ENCODE results near the gene UGT2A3.

UGT2A3 gene

GRCh38 chr4:68951078-68951805 is at the start of gene UGT2A3:
TSS of gene UGT2A3 (minus strand) at chr4:68951804. CDS start at chr4:68951760, 44 bp downstream.
- TF ChIP-seq EZH2 (IDR thresholded peaks at IDR 0.05) (no peak), POLR2AphosphoS5 (IDR thresholded peaks at IDR 0.05; ENCODE audit: borderline replicate concordance, low read depth, low read length) (no peak), FOXP2 (optimal IDR thresholded peaks at IDR 0.05; ENCODE audit: control extremely low read depth, extremely low read length, insufficient read depth) (no peak)
- Histone ChIP-seq H3K9me3 (ENCODE audit: low read depth, low read length) (no peaks in the 10 kb centered on the region), H3K36me3 (ENCODE audit: insufficient read depth, low read length) (no peaks in the 10 kb centered on the region), H3K4me3 (no peak within 1 kb of the TSS), H3K27ac (no peak within 1 kb of the TSS), H3K9ac (ENCODE audit: insufficient read length) (no peak within 1 kb of the TSS)
- no peak for DNase-seq (ENCODE audit: low read depth, low spot score)

- Histone ChIP-seq H3K4me3 (no peak overlapping the region), H3K27ac (no peak overlapping the region), H3K9me3 (ENCODE audit: low read depth, low read length) (no peaks in the 10 kb centered on the region), H3K36me3 (ENCODE audit: insufficient read depth, low read length) (no peaks in the 10 kb centered on the region), H3K9ac (ENCODE audit: insufficient read length) (no peak overlapping the region)
- no peak for TF ChIP-seq POLR2AphosphoS5 (IDR thresholded peaks at IDR 0.05; ENCODE audit: borderline replicate concordance, low read depth, low read length)
- no peak for DNase-seq (ENCODE audit: low read depth, low spot score)
Observed at GRCh38 chr4:68997040-68997439, 45.4 kb upstream of the UGT2A3 start.

- Histone ChIP-seq H3K27ac (no peak overlapping the region), H3K9me3 (ENCODE audit: low read depth, low read length) (no peaks in the 10 kb centered on the region), H3K4me3 (no peak overlapping the region), H3K9ac (ENCODE audit: insufficient read length) (no peak overlapping the region), H3K36me3 (ENCODE audit: insufficient read depth, low read length) (no peaks in the 10 kb centered on the region)
- TF ChIP-seq POLR2AphosphoS5 (IDR thresholded peaks at IDR 0.05; ENCODE audit: borderline replicate concordance, low read depth, low read length) (no peak), FOXP2 (optimal IDR thresholded peaks at IDR 0.05; ENCODE audit: control extremely low read depth, extremely low read length, insufficient read depth) (no peak), EZH2 (IDR thresholded peaks at IDR 0.05) (no peak)
- DNase-seq (ENCODE audit: low read depth, low spot score): no peak
Observed at GRCh38 chr4:68995292-68995691, 43.7 kb upstream of the UGT2A3 start.

GRCh38 chr4:68987007-68987406 is 35.4 kb upstream of the UGT2A3 start:
- TF ChIP-seq EZH2 (IDR thresholded peaks at IDR 0.05): no peak
- no peak for TF ChIP-seq POLR2AphosphoS5 (IDR thresholded peaks at IDR 0.05; ENCODE audit: borderline replicate concordance, low read depth, low read length)
- no peak for TF ChIP-seq FOXP2 (optimal IDR thresholded peaks at IDR 0.05; ENCODE audit: control extremely low read depth, extremely low read length, insufficient read depth)
- no peak for DNase-seq (ENCODE audit: low read depth, low spot score)
- Histone ChIP-seq H3K9me3 (ENCODE audit: low read depth, low read length) (no peaks in the 10 kb centered on the region), H3K9ac (ENCODE audit: insufficient read length) (no peak overlapping the region), H3K4me3 (no peak overlapping the region), H3K36me3 (ENCODE audit: insufficient read depth, low read length) (no peaks in the 10 kb centered on the region), H3K27ac (no peak overlapping the region)

GRCh38 chr4:68985442-68985841 is 33.8 kb upstream of the UGT2A3 start:
- no peak overlapping the region for H3K27ac ChIP-seq
- no peaks in the 10 kb centered on the region for H3K36me3 ChIP-seq (ENCODE audit: insufficient read depth, low read length)
- TF ChIP-seq POLR2AphosphoS5 (IDR thresholded peaks at IDR 0.05; ENCODE audit: borderline replicate concordance, low read depth, low read length) (no peak), EZH2 (IDR thresholded peaks at IDR 0.05) (no peak), FOXP2 (optimal IDR thresholded peaks at IDR 0.05; ENCODE audit: control extremely low read depth, extremely low read length, insufficient read depth) (no peak)
- no peak overlapping the region for H3K9ac ChIP-seq (ENCODE audit: insufficient read length)
- no peak overlapping the region for H3K4me3 ChIP-seq
- no peaks in the 10 kb centered on the region for H3K9me3 ChIP-seq (ENCODE audit: low read depth, low read length)
- DNase-seq (ENCODE audit: low read depth, low spot score): no peak

GRCh38 chr4:68984947-68985346 is 33.3 kb upstream of the UGT2A3 start:
- H3K4me3 ChIP-seq: no peak overlapping the region
- no peaks in the 10 kb centered on the region for H3K9me3 ChIP-seq (ENCODE audit: low read depth, low read length)
- no peak for DNase-seq (ENCODE audit: low read depth, low spot score)
- H3K36me3 ChIP-seq (ENCODE audit: insufficient read depth, low read length): no peaks in the 10 kb centered on the region
- TF ChIP-seq POLR2AphosphoS5 (IDR thresholded peaks at IDR 0.05; ENCODE audit: borderline replicate concordance, low read depth, low read length): no peak
- no peak for TF ChIP-seq EZH2 (IDR thresholded peaks at IDR 0.05)
- H3K27ac ChIP-seq: no peak overlapping the region
- H3K9ac ChIP-seq (ENCODE audit: insufficient read length): no peak overlapping the region

GRCh38 chr4:68963374-68963773 is 11.8 kb upstream of the UGT2A3 start:
- DNase-seq (ENCODE audit: low read depth, low spot score): no peak
- Histone ChIP-seq H3K36me3 (ENCODE audit: insufficient read depth, low read length) (no peaks in the 10 kb centered on the region), H3K9ac (ENCODE audit: insufficient read length) (no peak overlapping the region), H3K27ac (no peak overlapping the region), H3K4me3 (no peak overlapping the region), H3K9me3 (ENCODE audit: low read depth, low read length) (no peaks in the 10 kb centered on the region)
- TF ChIP-seq FOXP2 (optimal IDR thresholded peaks at IDR 0.05; ENCODE audit: control extremely low read depth, extremely low read length, insufficient read depth) (no peak), EZH2 (IDR thresholded peaks at IDR 0.05) (no peak), POLR2AphosphoS5 (IDR thresholded peaks at IDR 0.05; ENCODE audit: borderline replicate concordance, low read depth, low read length) (no peak)

- no peak overlapping the region for H3K4me3 ChIP-seq
Observed at GRCh38 chr4:68962868-68963267, 11.3 kb upstream of the UGT2A3 start.

More at GRCh38 chr4:68962868-68963267, 11.3 kb upstream of the UGT2A3 start:
- H3K9me3 ChIP-seq (ENCODE audit: low read depth, low read length): no peaks in the 10 kb centered on the region
- no peak overlapping the region for H3K9ac ChIP-seq (ENCODE audit: insufficient read length)
- no peak overlapping the region for H3K27ac ChIP-seq
- H3K36me3 ChIP-seq (ENCODE audit: insufficient read depth, low read length): no peaks in the 10 kb centered on the region
- no peak for DNase-seq (ENCODE audit: low read depth, low spot score)
- TF ChIP-seq FOXP2 (optimal IDR thresholded peaks at IDR 0.05; ENCODE audit: control extremely low read depth, extremely low read length, insufficient read depth) (no peak), EZH2 (IDR thresholded peaks at IDR 0.05) (no peak), POLR2AphosphoS5 (IDR thresholded peaks at IDR 0.05; ENCODE audit: borderline replicate concordance, low read depth, low read length) (no peak)
